Astrocyte of the spinal cord (primary cell): ENCODE results near the gene HTATSF1.

Experiments
- DNase-seq: peaks from one replicate; pipeline ENCODE4 v3.0.0; 2011; ENCODE audit warnings: low read depth, low spot score
- H3K4me3 ChIP-seq: 2 replicates; pipeline ENCODE4 v1.5.1; 2011; ENCODE audit warnings: low read depth, mild to moderate bottlenecking, low read length, moderate library complexity
- in situ Hi-C: cut with HindIII; loops from 2 replicates; pipeline ENCODE4 v1.10.0; 2017; ENCODE audit warnings: low sequenced_read_pairs
- TF ChIP-seq, protein P1 (sequence below): IDR thresholded peaks from 2 replicates; pipeline ENCODE4 v1.5.1; 2012; ENCODE audit warnings: low read depth, mild to moderate bottlenecking, low read length, inconsistent platforms

HTATSF1 gene

GRCh38 chrX:136456133-136456532, 41.3 kb upstream of the HTATSF1 start:
- TF ChIP-seq, protein P1, sequence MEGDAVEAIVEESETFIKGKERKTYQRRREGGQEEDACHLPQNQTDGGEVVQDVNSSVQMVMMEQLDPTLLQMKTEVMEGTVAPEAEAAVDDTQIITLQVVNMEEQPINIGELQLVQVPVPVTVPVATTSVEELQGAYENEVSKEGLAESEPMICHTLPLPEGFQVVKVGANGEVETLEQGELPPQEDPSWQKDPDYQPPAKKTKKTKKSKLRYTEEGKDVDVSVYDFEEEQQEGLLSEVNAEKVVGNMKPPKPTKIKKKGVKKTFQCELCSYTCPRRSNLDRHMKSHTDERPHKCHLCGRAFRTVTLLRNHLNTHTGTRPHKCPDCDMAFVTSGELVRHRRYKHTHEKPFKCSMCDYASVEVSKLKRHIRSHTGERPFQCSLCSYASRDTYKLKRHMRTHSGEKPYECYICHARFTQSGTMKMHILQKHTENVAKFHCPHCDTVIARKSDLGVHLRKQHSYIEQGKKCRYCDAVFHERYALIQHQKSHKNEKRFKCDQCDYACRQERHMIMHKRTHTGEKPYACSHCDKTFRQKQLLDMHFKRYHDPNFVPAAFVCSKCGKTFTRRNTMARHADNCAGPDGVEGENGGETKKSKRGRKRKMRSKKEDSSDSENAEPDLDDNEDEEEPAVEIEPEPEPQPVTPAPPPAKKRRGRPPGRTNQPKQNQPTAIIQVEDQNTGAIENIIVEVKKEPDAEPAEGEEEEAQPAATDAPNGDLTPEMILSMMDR: no peak
- no peak overlapping the region for H3K4me3 ChIP-seq
- in situ Hi-C loops: no loop called here
- DNase-seq: no peak

- in situ Hi-C loops: no loop called here
- no peak overlapping the region for H3K4me3 ChIP-seq
- DNase-seq: no peak
- TF ChIP-seq, protein P1: no peak
Observed at GRCh38 chrX:136457303-136457917, 40.0 kb upstream of the HTATSF1 start.

DNA sequence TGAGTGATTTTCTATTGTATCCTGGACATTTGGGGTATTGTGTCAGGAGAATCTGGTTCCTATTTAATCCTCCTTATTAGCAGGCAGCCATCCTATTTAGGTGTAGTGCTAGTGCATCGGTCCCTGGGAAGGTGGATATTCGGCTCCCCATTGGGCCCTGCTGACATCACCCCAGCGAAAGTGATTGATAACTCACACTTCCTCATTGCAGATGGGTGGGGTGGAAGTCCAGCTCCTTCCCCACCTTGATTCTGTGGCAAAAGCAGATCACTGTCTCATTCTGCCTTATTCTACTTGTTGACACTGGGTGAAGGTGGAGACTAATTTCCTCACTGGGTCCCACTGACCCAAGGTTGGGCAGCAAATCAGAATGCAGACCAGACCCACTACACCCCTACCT, 32.8 kb upstream of the HTATSF1 start:
- no peak overlapping the region for H3K4me3 ChIP-seq
- DNase-seq: no peak
- TF ChIP-seq, protein P1: no peak
- in situ Hi-C loops: no loop called here

GRCh38 chrX:136467303-136467702, 30.1 kb upstream of the HTATSF1 start:
- DNase-seq: no peak
- TF ChIP-seq, protein P1: no peak
- in situ Hi-C loops: no loop called here
- no peak overlapping the region for H3K4me3 ChIP-seq

DNA sequence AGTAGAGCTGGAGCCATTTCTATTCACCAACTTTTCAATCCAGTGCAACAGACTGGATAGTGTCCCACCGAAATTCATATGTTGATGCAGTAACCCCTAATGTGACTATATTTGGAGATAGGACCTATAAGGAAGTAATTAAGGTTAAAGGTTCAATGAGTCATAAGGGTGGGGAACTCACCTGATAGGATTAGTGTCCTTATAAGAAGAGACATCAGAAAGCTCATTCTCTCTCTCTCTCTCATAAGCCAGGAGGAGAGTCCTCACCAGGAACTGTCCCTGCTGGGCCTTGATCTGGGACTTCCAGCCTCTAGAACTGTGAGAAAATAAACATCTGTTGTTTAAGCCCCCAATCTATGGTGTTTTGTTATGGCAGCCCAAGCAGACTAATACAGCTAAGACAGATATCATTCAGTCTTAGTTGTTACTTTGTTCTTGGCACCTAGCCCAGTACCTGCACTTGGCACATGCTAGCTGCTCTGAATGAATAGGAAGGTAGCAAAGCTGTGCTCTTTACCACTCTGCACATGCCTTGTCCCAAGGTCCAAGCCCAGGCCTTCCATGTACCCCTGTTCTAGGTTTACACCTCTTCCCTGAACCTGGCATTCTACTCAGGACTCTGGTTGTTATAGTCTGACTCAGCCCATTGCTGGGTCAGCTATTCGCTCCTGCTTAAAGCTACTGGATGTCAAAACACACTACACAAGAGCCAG, 28.8 kb upstream of the HTATSF1 start:
- in situ Hi-C loops: no loop called here
- no peak overlapping the region for H3K4me3 ChIP-seq
- TF ChIP-seq, protein P1: no peak
- DNase-seq: no peak

DNA sequence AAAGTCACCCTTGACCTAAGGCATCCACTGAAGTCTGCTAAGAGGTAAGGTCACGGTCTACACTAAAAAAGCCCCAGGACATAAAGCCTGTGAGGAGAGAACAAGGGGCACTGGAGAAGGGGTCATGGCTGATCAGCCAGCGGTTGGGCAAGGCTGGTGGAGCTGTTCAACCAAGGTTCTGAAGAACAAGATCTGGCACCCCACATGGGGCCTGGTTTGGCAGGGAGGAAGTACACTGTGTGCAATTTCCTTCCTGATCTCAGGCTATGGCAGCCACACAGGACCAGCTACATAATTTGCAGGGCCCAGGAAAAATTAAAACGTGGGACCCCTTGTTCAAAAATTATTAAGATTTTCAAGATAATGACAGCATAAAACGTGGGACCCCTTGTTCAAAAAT, 23.7 kb upstream of the HTATSF1 start:
- TF ChIP-seq, protein P1: no peak
- H3K4me3 ChIP-seq: no peak overlapping the region
- no peak for DNase-seq
- in situ Hi-C loops: no loop called here
